Hepatocyte (in vitro differentiated cells): Measurements from ENCODE around the gene EXOC3L1. TPM values are rescaled to one million over a fixed set of nuclear protein-coding genes. Genes with fewer than 3 reads are reported as not detected.

ENCODE experiments used
- DNase-seq: peaks from one replicate; pipeline ENCODE4 v3.0.0-alpha.2; 2016; ENCODE audit warnings: low spot score
- H2AFZ ChIP-seq: fragments of 200-600 bp; sonication (generic); 2 replicates; pipeline ENCODE4 v1.6.0; 2016; ENCODE audit warnings: antibody characterized with exemption, mild to moderate bottlenecking
- H3K27ac ChIP-seq: fragments of 200-600 bp; sonication (generic); 2 replicates; pipeline ENCODE4 v1.5.1; 2016; ENCODE audit warnings: mild to moderate bottlenecking
- H3K27me3 ChIP-seq: fragments of 200-600 bp; sonication (generic); 2 replicates; pipeline ENCODE4 v1.6.1; 2016
- H3K36me3 ChIP-seq: fragments of 200-600 bp; sonication (generic); replicated peaks from 2 replicates; pipeline ENCODE4 v1.5.1; 2016; ENCODE audit warnings: low read depth; ENCODE audit not compliant: insufficient read depth
- H3K4me1 ChIP-seq: fragments of 200-600 bp; sonication (generic); 2 replicates; pipeline ENCODE4 v1.5.1; 2016; ENCODE audit warnings: mild to moderate bottlenecking, moderate library complexity; ENCODE audit not compliant: insufficient read depth
- H3K4me2 ChIP-seq: fragments of 200-600 bp; sonication (generic); 2 replicates; pipeline ENCODE4 v1.6.0; 2016
- H3K4me3 ChIP-seq: fragments of 200-600 bp; sonication (generic); 2 replicates; pipeline ENCODE4 v1.5.1; 2016; ENCODE audit warnings: mild to moderate bottlenecking
- H3K79me2 ChIP-seq: fragments of 200-600 bp; sonication (generic); 2 replicates; pipeline ENCODE4 v1.6.0; 2017; ENCODE audit warnings: mild to moderate bottlenecking
- H3K9me2 ChIP-seq: fragments of 200-600 bp; sonication (generic); replicated peaks from 2 replicates; pipeline ENCODE4 v1.6.0; 2017; ENCODE audit warnings: mild to moderate bottlenecking; ENCODE audit not compliant: insufficient read depth
- H3K9me3 ChIP-seq: fragments of 200-600 bp; sonication (generic); 2 replicates; pipeline ENCODE4 v1.5.1; 2016; ENCODE audit warnings: low read depth, mild to moderate bottlenecking
- H4K20me1 ChIP-seq: fragments of 200-600 bp; sonication (generic); 2 replicates; pipeline ENCODE4 v1.6.0; 2016; ENCODE audit warnings: mild to moderate bottlenecking; ENCODE audit not compliant: insufficient read depth, poor library complexity, severe bottlenecking
- CTCF ChIP-seq: fragments of 200-600 bp; sonication (generic); IDR thresholded peaks from 2 replicates; pipeline ENCODE4 v1.5.1; 2016; ENCODE audit warnings: antibody characterized with exemption, mild to moderate bottlenecking; ENCODE audit not compliant: poor library complexity
- EZH2 ChIP-seq: fragments of 200-600 bp; sonication (generic); IDR thresholded peaks from 2 replicates; pipeline ENCODE4 v1.6.1; 2016; ENCODE audit warnings: antibody characterized with exemption, mild to moderate bottlenecking, borderline replicate concordance
- EZH2phosphoT487 ChIP-seq: fragments of 200-600 bp; sonication (generic); IDR thresholded peaks from one replicate; pipeline ENCODE4 v1.6.1; 2018; ENCODE audit warnings: antibody characterized with exemption, mild to moderate bottlenecking, low read depth, moderate library complexity; ENCODE audit not compliant: unreplicated experiment, severe bottlenecking
- WGBS: methylation state at CpG from one replicate; pipeline ENCODE4 v1.1.6; 2016; ENCODE audit warnings: low lambda C conversion rate; ENCODE audit errors: missing lambda C conversion rate; 5-methylcytosine and 5-hydroxymethylcytosine counted together
- polyA plus RNA-seq: library from polyadenylated mRNA; unstranded; fragments of >200 nt; fragmentation: Nextera tagmentation; extraction: Ambion mirVana; gene quantifications from 2 replicates; pipeline ENCODE4 v1.2.1, GENCODE V29; 2016
- total RNA-seq: library from RNA; depleted of rRNA; stranded (reverse); fragments of >200 nt; gene quantifications from 2 replicates; pipeline ENCODE4 v1.2.3, GENCODE V29; 2014

The EXOC3L1 gene
- total and polyA plus RNA-seq, 2 experiments from 2014 or later, result 0.33 to 2.0 TPM

GRCh38 chr16:67209565-67209964 is 19.6 kb upstream of the EXOC3L1 start:
- Histone ChIP-seq H3K9me2 (no peaks in the 10 kb centered on the region), H3K4me2 (no peak overlapping the region), H3K9me3 (no peaks in the 10 kb centered on the region), H2AFZ (no peak overlapping the region), H4K20me1 (no peaks in the 10 kb centered on the region), H3K27ac (no peak overlapping the region), H3K79me2 (no peaks in the 10 kb centered on the region), H3K36me3 (no peaks in the 10 kb centered on the region), H3K4me3 (no peak overlapping the region), H3K4me1 (no peaks in the 10 kb centered on the region), H3K27me3 (no peaks in the 10 kb centered on the region)
- TF ChIP-seq EZH2phosphoT487 (no peak), CTCF (no peak), EZH2 (no peak)
- no peak for DNase-seq
- 90% methylated on average over 8 of the region's 8 CpGs for WGBS

GRCh38 chr16:67208154-67208896 is 18.4 kb upstream of the EXOC3L1 start:
- Histone ChIP-seq H3K4me2 (no peak overlapping the region), H4K20me1 (no peaks in the 10 kb centered on the region), H3K9me3 (no peaks in the 10 kb centered on the region), H3K4me3 (no peak overlapping the region), H3K4me1 (no peaks in the 10 kb centered on the region), H3K27me3 (no peaks in the 10 kb centered on the region), H3K27ac (no peak overlapping the region), H3K36me3 (no peaks in the 10 kb centered on the region), H2AFZ (no peak overlapping the region), H3K9me2 (no peaks in the 10 kb centered on the region), H3K79me2 (no peaks in the 10 kb centered on the region)
- WGBS, result 96% methylated on average over 8 of the region's 11 CpGs
- TF ChIP-seq EZH2 (no peak), EZH2phosphoT487 (no peak), CTCF (no peak)
- no peak for DNase-seq

GRCh38 chr16:67207249-67208091 is 17.5 kb upstream of the EXOC3L1 start:
- no peaks in the 10 kb centered on the region for H3K36me3 ChIP-seq
- no peak overlapping the region for H3K4me3 ChIP-seq
- no peaks in the 10 kb centered on the region for H4K20me1 ChIP-seq
- WGBS, result 75% methylated on average over 21 of the region's 21 CpGs
- no peak overlapping the region for H2AFZ ChIP-seq
- TF ChIP-seq CTCF (no peak), EZH2 (no peak), EZH2phosphoT487 (no peak)
- no peaks in the 10 kb centered on the region for H3K9me2 ChIP-seq
- no peak overlapping the region for H3K4me2 ChIP-seq
- H3K27ac ChIP-seq, result no peak overlapping the region
- no peak for DNase-seq
- H3K79me2 ChIP-seq, result no peaks in the 10 kb centered on the region
- no peaks in the 10 kb centered on the region for H3K9me3 ChIP-seq
- H3K27me3 ChIP-seq, result no peaks in the 10 kb centered on the region
- H3K4me1 ChIP-seq, result no peaks in the 10 kb centered on the region
